Muscle layer of colon (tissue), 2 donors: ENCODE measurements around the gene ARHGAP30.
"Not testable (repeated sequence)": the region's sequence is repeated elsewhere in the genome, so short reads cannot be mapped to it uniquely, and the experiment has no call there.

Experiments used
- H3K27ac ChIP-seq: one replicate; pipeline ENCODE4 v1.7.0; 2013; ENCODE audit warnings: low read depth, mild to moderate bottlenecking, low read length, moderate library complexity
- H3K27me3 ChIP-seq, 2 donors: one replicate each; pipeline ENCODE4 v1.7.0; 2013; ENCODE audit warnings: low read length in 2 of 2, mild to moderate bottlenecking in 2 of 2; ENCODE audit not compliant: insufficient read depth in 2 of 2, control insufficient read depth in 1 of 2
- H3K36me3 ChIP-seq: one replicate; pipeline ENCODE4 v1.7.0; 2013; ENCODE audit warnings: mild to moderate bottlenecking, low read length; ENCODE audit not compliant: insufficient read depth
- H3K4me1 ChIP-seq: one replicate; pipeline ENCODE4 v1.7.0; 2013; ENCODE audit warnings: mild to moderate bottlenecking, low read length; ENCODE audit not compliant: insufficient read depth
- H3K4me3 ChIP-seq, 2 donors: one replicate each; pipeline ENCODE4 v1.7.0; 2013; ENCODE audit warnings: low read length in 2 of 2, low read depth in 1 of 2, mild to moderate bottlenecking in 1 of 2, moderate library complexity in 1 of 2
- H3K9ac ChIP-seq: one replicate; pipeline ENCODE4 v1.7.0; 2013; ENCODE audit warnings: low read length
- H3K9me3 ChIP-seq: one replicate; pipeline ENCODE4 v1.7.0; 2013; ENCODE audit warnings: mild to moderate bottlenecking, low read length
- donor health status: abdominal sarcoma.
- donor health status: Adenocarcinoma of cecum.

Gene ARHGAP30

DNA sequence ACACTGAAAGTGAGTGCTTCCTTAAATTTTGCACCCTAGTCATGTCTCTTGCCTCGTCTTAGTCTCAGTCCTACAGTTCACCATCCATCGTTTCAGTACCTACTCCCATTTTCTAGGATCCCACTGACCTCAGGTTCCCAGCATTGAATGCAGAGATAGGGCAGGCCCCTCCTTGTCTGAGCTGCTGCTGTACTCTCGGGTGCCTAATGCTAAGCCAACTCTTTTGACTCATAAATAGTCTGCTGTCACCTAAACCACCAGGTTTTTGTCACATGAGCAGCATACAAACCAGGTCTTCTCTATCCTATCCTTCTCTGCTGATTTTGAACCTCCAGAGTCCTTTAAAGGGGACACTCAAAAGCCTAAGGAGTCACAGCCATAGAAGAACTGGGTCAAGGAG, 3.0 kb downstream of the ARHGAP30 start:
- Histone ChIP-seq H3K4me1 (no peaks in the 10 kb centered on the region), H3K9ac (no peak overlapping the region), H3K27me3 (no peaks in the 10 kb centered on the region), H3K9me3 (no peaks in the 10 kb centered on the region), H3K36me3 (no peaks in the 10 kb centered on the region), H3K27ac (no peak overlapping the region), H3K4me3 (no peak overlapping the region)

DNA sequence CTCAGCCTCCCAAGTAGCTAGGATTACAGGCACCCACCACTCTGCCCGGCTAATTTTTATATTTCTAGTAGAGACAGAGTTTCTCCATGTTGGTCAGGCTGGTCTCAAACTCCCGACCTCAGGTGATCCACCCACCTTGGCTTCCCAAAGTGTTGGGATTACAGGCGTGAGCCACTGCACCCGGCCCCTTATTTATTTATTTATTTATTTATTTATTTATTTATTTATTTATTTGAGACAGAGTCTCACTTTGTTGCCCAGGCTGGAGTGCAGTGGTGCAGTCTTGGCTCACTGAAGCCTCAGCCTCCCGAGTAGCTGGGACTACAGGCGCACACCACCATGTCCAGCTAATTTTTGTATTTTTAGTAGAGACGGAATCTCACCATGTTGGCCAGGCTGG, 4.0 kb downstream of the ARHGAP30 start:
- not testable (repeated sequence) for H3K4me1 ChIP-seq, H3K27ac ChIP-seq, H3K27me3 ChIP-seq, H3K9ac ChIP-seq, H3K4me3 ChIP-seq, H3K36me3 ChIP-seq, H3K9me3 ChIP-seq

DNA sequence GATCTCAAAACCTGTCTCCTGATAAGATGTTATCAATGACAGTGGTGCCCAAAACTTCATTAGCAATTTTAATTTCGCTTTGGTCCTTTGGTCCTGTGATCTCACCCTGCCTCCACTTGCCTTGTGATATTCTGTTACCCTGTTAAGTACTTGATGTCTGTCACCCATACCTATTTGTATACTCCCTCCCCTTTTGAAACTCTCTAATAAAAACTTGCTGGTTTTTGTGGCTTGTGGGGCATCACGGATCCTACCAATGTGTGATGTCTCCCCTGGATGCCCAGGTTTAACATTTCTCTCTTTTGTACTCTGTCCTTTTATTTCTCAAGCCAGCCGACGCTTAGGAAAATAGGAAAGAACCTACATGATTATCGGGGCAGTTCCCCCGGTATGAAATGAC, 5.8 kb downstream of the ARHGAP30 start:
- not testable (repeated sequence) for H3K36me3 ChIP-seq, H3K4me1 ChIP-seq, H3K9ac ChIP-seq, H3K27ac ChIP-seq, H3K27me3 ChIP-seq, H3K9me3 ChIP-seq, H3K4me3 ChIP-seq

DNA sequence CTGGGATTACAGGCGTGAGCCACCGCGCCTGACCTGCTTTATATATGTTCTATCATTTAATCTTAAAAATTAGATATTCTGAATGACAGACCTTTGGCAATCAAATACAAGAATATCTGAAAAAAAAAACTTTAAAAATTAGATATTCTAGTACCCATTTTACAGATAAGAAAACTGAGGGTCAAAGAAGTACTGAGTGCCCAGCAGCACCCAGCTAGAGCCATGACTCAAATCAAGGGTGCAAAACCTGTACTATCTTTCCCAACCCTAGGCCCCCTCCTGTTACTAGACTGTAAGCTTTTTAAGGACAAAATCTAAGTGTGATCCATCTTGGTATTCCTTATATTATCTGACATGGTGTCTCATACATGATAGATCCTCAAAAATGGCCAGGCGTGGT, 8.3 kb downstream of the ARHGAP30 start:
- H3K27ac ChIP-seq: no peak overlapping the region
- no peaks in the 10 kb centered on the region for H3K4me1 ChIP-seq
- no peaks in the 10 kb centered on the region for H3K27me3 ChIP-seq
- H3K9ac ChIP-seq: no peak overlapping the region
- H3K9me3 ChIP-seq: no peaks in the 10 kb centered on the region
- no peaks in the 10 kb centered on the region for H3K36me3 ChIP-seq
- no peak overlapping the region for H3K4me3 ChIP-seq

DNA sequence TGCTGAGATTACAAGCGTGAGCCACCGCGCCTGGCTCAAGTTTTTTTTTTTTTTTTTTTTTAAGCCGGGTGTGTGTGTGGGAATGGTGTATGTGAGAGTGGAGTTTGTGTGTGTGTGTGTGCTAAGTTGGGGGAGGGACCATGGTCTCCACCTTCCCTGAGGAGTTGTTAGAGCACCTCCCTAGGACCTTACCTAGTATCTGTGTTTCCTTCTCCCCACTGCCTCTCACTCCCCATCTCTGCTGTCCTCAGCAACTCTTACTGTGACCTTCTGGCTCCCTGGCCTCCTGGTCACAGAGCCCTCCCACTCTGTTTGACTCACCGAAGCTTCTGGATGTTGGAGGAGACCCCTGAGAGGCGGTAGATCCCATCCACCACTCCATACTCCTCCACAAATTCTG, 10.4 kb downstream of the ARHGAP30 start:
- Histone ChIP-seq H3K4me1 (no peaks in the 10 kb centered on the region), H3K4me3 (no peak overlapping the region), H3K9ac (no peak overlapping the region), H3K27me3 (no peaks in the 10 kb centered on the region), H3K27ac (no peak overlapping the region), H3K36me3 (no peaks in the 10 kb centered on the region), H3K9me3 (no peaks in the 10 kb centered on the region)

DNA sequence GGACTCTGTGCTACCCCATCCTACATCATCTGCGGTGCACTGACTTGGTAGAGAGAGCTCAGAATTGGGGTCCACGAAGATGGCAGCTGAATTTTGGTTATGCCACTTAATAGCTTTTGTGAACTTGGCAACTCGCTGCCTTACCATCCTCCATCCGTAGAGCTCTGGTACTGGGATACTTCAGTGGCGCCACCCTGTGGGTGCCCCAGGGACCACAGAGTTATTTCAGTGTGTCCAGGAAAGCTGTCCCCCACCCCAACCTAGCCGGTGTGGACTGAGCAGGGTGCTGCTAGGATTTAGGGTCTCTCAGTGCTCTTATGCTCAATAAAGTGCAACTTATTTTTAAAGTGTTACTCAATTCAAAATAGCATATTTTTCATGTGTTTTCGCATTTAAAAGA, 14.9 kb downstream of the ARHGAP30 start:
- no peak overlapping the region for H3K27ac ChIP-seq
- H3K9me3 ChIP-seq: no peaks in the 10 kb centered on the region
- no peaks in the 10 kb centered on the region for H3K36me3 ChIP-seq
- no peak overlapping the region for H3K4me3 ChIP-seq
- no peaks in the 10 kb centered on the region for H3K27me3 ChIP-seq
- no peak overlapping the region for H3K9ac ChIP-seq
- H3K4me1 ChIP-seq: no peaks in the 10 kb centered on the region

DNA sequence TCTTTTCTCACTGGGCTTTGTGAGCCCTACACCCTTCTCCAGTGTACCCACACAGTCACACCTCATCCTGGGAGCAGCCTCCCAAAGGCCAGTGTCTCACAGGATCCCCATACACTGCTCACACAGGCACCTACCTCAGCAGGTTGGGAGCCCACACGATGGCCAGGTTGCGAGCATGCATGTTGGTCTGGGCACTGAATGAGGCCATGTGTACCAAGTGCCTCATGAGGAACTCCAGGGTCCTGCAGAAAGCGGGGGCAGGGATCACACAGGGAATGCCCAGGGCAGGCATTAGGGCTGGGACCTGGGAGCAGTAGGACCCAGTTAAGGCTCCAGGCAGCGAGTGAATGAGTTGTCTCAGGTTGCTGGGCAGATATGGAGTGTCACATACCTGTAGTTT, 15.5 kb downstream of the ARHGAP30 start:
- no peak overlapping the region for H3K27ac ChIP-seq
- H3K9ac ChIP-seq: no peak overlapping the region
- no peak overlapping the region for H3K4me3 ChIP-seq
- H3K27me3 ChIP-seq: no peaks in the 10 kb centered on the region
- no peaks in the 10 kb centered on the region for H3K36me3 ChIP-seq
- no peaks in the 10 kb centered on the region for H3K4me1 ChIP-seq
- H3K9me3 ChIP-seq: no peaks in the 10 kb centered on the region

DNA sequence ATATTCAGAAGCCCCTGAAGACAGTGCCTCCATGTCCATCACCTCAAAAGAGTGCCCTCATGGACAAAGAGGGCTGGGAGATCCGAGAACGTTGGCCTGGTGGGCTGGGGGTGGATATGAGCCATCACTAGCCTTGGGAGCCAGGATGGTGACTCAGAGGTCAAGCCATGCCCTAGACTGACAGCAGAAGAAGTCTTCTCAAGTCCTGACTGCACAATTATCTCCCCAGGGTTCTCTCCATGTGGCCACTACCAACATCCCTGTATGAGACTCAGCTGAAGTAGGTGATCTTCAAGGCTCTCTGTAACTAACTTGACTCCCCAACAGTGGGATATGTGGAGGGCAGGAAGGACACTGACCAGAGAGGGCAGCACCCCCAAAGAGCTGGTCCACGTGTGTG, 16.8 kb downstream of the ARHGAP30 start:
- H3K27ac ChIP-seq: no peak overlapping the region
- H3K4me3 ChIP-seq: no peak overlapping the region
- H3K27me3 ChIP-seq: no peaks in the 10 kb centered on the region
- H3K9me3 ChIP-seq: no peaks in the 10 kb centered on the region
- no peak overlapping the region for H3K9ac ChIP-seq
- H3K4me1 ChIP-seq: no peaks in the 10 kb centered on the region
- no peaks in the 10 kb centered on the region for H3K36me3 ChIP-seq

DNA sequence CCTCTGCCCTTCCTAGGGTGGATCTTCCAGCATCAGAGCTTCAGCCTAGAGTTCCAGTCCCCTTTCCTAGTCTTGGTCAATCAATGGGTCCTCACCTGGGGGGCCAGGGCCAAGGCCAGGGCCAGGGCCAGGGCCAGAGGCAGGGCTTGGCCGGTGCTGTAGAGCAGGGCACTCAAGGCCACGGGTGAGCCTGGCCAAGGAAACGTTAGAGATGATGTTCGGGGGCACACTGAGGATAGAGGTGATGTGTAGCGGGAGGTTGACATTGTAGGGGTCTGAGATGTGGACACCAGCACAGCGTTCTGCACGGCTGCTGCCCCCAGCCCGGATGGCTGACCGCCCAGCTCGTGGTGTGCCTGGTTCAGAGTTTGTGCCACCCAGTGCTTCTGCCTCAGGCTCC, 18.5 kb downstream of the ARHGAP30 start:
- H3K4me1 ChIP-seq: peaks cover 7% of the 10 kb centered on the region
- no peak overlapping the region for H3K27ac ChIP-seq
- H3K36me3 ChIP-seq: no peaks in the 10 kb centered on the region
- no peak overlapping the region for H3K9ac ChIP-seq
- no peak overlapping the region for H3K4me3 ChIP-seq
- H3K9me3 ChIP-seq: no peaks in the 10 kb centered on the region
- no peaks in the 10 kb centered on the region for H3K27me3 ChIP-seq

DNA sequence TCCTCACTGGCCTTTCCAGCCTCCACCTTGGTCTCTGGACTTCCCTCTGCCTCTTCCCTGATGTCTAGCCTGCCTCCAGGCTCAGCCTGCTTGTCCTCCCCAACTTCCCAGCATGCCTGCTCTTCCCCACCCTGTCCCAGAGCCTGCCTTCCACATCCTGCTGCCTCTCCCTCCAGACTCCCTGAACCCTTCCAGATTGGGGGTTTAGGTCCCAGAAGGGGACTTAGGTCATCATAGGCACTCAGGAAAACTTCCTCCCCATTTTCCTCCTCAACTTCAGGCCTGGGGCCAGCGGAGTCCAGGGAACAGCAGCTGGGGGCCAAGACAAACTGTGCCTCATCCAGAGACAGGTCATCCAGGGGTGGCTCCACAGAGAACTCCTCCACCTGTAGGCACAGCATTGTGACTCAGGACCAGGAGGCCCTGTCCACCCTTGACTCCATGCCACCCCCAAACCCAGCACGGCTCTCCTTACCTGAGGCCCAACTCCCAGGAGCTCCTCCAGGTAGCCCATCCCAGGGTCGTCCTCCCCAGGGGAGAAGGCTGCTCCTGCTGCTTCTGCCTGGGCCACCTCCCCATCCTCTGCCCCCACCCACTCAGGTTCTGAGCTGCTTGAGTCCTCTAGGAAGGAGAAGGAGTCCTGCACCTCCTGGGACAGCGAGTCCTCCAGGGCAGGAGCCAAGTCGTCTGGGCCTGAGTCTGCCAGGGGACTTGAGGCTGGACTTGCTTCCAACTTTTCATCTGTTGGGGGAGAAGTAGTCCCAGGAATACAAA, 20.6 kb downstream of the ARHGAP30 start:
- no peaks in the 10 kb centered on the region for H3K36me3 ChIP-seq
- H3K27me3 ChIP-seq: no peaks in the 10 kb centered on the region
- H3K27ac ChIP-seq: no peak overlapping the region
- peaks cover 15% of the 10 kb centered on the region for H3K4me1 ChIP-seq
- no peak overlapping the region for H3K9ac ChIP-seq
- no peaks in the 10 kb centered on the region for H3K9me3 ChIP-seq
- no peak overlapping the region for H3K4me3 ChIP-seq

DNA sequence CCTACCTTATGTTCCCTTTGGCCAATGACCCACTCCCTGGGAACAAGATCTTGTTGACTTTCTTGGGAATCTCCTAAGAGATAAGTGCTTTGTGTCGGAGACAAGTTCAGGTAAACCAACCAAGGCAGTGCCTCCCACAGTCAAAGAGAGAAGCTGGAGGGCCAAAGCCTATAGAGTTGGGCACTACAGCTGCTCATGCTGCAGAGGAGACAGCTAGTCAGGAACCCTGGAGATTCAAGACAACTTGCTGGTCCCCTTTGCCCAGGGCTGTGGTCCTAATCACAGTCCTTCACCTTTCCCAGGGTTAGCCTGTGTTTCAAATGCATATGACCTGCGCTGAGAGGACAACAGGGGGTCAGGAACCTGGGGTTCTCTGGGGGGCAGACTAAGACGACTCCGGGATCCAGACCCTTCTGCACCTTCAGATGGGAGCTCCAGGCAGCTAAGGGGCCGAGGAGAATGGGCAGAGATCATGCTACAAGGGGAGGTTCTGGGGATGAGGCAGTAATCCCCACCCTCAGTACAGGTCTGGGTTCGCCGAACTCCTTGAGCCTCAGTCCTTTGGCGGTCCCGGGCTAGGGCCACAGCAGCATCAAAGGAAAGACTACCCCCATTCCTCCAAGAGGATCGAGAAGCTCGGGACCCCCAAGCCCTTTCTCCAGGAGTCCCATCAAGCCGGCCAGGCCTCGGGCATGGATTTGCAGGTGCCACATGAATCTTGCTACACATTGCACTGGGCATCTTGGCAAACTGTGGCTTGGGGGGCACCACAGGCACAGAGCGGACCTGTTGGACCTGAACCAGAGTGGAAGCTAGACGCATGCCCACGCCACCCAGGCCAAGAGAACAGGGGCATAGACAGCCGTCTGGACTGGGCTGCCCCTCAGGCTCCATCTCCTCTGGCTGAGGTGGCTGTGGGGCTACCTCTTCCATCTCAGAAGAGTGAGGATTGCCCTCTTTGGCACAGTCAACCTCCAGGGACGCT, 22.0 kb downstream of the ARHGAP30 start:
- no peak overlapping the region for H3K9ac ChIP-seq
- no peaks in the 10 kb centered on the region for H3K27me3 ChIP-seq
- peaks cover 26% of the 10 kb centered on the region for H3K4me1 ChIP-seq
- H3K4me3 ChIP-seq: no peak overlapping the region
- peaks cover 5% of the 10 kb centered on the region for H3K36me3 ChIP-seq
- no peaks in the 10 kb centered on the region for H3K9me3 ChIP-seq
- no peak overlapping the region for H3K27ac ChIP-seq
